Measurements from ENCODE around the gene COX11.

Gene COX11

GRCh38 chr17:54968262-54968987 is at the start of gene COX11, which contains the start of gene STXBP4:
TSS of gene COX11 (minus strand) at chr17:54968654. CDS start at chr17:54968646, 8 bp downstream.
TSS of gene STXBP4 (plus strand) at chr17:54968765. CDS start at chr17:54986220, 17,455 bp downstream.
- peak; percentile 93 for DNase-seq

- peak; percentile 10 for DNase-seq
These were observed 37.1 kb upstream of the COX11 start for GRCh38 chr17:55005520-55005919.

DNA sequence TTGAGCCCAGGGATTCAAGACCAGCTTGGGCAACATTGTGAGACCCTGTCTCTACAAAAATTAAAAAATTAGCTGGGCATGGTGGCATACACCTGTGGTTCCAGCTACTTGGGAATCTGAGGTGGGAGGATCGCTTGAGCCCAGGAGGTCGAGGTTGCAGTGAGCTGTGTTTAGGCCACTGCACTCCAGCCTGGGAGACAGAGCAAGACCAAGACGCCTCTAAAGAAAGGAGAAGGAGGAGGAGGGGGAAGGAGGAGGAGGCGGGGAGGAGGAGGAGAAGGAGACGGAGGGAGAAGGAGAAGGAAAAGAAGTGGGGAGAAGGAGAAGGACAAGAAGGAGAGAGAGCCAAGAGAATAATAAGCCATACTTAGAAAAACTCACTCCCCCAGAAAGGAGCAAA is 36.0 kb upstream of the COX11 start:
- DNase-seq = no peak

DNA sequence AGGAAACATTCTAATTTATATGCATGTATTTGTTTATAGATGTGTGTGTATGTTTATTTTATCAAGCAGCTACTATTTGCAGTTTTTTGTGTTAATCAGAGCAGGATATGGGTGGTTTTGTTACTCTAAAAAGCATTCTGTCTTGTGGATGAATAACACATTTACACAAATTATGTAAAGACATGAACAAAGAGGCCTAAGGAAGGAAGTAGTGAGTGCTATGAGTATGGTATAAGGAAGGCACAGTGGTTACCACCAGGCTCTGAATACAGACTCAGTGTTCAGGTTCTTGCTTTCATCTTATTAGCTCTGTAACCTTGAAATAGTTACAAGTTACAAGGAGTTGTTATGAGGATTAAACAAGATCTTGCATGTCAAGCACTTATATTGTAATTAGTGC is 34.0 kb upstream of the COX11 start:
- DNase-seq = no peak

GRCh38 chr17:54996441-54996840 is 28.0 kb upstream of the COX11 start:
- no peak for DNase-seq

DNA sequence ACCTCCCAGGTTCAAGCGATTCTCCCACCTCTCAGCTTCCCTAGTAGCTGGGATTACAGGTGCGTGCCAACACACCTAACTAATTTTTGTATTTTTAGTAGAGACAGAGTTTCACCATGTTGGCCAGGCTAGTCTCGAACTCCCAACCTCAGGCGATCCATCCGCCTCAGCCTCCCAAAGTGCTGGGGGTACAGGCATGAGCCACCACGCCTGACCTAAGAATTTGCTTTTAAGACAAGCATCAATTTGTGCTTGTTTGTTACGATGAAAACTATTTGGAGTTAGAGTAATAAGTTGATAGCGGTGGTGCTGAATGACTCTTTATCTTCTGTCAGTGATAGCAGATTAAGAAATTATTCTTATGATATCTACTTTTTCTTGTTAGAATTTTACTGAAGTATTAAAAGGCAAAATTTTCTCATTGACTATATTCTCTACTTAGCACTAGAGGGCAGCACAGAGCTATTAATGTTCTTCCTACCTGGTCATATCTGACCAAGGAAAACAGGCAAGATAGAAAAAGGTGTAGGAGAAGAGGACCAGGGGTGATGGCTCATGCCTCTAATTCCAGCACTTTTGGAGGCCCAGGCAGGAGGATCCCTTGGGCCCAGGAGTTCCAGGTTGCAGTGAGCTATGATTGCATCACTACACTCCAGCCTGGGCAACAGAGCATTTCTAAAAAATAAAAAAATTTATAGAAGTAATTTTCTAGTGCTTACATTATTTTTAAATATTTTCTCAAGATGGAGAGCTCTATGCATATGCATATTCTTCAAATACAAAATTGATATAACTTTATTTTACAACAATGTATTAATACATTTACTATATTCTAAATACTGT is 24.6 kb upstream of the COX11 start:
- DNase-seq = no peak

DNA sequence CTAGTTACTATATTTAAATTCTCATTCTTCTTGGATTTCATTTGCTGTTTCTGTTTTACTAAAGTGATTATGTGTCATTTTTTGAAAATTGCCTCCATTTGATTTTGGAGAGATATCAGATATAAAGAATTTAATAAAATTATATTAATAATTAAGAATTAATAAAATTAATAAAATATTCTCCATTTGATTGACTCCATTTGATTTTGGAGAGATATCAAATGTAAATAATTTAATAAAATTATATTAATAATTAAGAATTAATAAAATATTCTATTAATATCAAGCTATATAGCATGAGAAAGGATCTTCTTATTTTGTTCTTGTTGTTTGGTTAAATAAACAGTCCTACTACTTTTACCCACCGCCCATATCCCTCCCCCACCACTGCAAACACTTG is 23.1 kb upstream of the COX11 start:
- no peak for DNase-seq

DNA sequence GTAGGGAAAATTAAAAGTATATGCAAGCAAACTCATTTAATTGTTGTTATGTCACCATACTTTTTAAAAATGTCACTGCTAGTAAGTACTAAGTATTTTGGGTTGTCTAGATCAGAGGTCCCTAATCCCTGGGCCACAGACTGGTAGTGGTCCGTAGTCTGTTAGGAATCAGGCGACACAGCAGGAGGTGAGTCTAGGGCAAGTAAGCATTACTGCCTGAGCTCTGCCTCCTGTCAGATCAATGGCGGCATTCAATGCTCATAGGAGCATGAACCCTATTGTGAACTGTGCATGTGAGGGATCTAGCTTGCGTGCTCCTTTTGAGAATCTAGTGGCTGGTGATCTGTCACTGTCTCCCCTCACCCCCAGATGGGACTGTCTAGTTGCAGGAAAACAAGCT is 21.7 kb upstream of the COX11 start:
- no peak for DNase-seq

DNA sequence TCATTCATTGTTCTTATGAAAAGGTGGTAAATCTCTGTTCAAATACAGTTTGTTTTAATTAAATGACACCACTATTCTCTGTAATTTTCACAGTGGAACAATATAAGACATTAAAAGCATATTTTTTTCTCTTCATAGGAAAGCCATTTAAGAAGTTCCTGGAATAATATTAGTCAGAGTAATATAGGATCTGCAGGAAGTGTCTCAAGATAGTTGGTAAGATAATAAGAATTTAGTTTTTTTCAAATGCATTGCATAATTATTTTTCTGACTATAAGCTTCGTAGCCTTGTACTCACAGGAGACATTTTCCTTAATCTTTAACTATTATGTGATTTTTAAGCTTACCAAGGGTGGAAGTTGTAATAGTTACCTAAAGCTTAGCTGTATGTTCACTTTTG is 17.0 kb upstream of the COX11 start:
- no peak for DNase-seq

DNA sequence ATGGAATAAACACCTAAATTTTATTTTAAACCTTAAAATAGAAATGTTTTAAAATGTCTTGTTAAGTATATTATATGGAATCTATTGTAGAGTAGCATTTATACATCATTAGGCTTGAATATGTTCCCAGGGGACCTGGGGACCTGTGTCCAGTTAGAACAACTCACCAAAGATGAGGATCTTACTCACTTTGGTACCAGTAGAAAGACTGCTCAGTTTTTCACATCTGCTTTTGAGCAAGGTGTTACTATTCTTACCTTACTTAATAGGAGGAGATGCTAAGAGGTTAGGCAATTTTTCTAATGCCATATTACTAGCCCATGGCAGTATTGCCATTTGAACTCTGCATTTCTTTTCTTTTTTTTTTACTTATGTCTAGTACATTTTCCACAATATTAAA is 14.8 kb upstream of the COX11 start:
- no peak for DNase-seq

- no peak for DNase-seq
These were observed 13.9 kb upstream of the COX11 start for GRCh38 chr17:54982399-54982798.

DNA sequence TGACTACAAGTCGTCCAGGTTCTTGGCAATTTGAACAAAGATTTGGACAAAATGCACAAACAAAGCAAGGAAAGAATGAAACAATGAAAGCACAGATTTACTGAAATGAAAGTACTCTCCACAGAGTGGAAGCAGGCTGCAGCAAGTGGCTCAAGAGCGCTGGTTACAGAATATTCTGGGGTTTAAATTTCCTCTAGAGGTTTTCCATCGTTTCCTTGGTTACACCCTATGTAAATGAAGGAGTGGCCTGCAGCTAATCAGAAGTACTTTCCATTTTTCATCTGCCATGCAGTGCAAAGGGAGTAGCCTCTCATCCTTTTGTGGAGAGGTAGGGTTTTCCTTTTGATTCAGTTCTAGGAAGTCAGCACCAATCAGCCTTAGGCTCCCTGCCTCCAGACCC is 11.9 kb upstream of the COX11 start:
- no peak for DNase-seq

- DNase-seq = no peak
These were observed 11.2 kb upstream of the COX11 start for GRCh38 chr17:54979657-54980056.

DNA sequence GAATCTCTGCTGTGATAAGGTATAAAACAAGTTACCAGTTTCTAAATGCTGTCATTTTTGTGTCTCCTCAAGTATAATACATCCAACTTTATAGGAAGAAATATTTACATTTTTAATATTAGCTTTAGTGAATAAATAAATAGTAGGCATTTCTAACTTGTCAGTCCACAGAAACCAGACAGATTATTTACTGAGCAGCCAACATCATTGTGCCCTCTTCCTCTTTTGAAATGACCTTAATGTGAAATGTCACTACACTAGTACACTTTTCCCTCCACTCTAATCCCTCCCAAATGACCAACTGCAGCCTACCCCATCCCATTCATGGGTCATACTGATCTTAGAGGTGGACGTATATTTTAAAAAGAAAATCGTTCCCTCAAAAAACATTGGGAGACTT is 9.3 kb upstream of the COX11 start:
- DNase-seq = no peak

DNA sequence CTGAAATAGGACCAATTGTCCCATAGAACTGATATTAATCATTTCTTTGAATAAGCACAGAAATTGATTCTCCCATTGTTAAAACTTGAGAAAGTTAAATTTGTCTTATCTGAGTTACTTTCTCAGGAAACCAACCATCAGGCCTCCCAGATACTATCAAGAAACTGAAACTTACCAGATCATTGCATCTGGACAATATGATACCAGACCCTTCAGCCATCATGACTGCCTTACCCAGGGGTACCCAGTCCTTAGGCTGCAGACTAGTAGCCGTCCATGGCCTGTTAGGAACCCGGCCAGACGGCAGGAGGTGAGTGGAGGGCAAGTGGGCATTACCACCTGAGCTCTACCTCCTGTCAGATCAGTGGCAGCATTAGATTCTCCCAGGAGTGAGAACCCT is 7.9 kb upstream of the COX11 start:
- DNase-seq = no peak

DNA sequence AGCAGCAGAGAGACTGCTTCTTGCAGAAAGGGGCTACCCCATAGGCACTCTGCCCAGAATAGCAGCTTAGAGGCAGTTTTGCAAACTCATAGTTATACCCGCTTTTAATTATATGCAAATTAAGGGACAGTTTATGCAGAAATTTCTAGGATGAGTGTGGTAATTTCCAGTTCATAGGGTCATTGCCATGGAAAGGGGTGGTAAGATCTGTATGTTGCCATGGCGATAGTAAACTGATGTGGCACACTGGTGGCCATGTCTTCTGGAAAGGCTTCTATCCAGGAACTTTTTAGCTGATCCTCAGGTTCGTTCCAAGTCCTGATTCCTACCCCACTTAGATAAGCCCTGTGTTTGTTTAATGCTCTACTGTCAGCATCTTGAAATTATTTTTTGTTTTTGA is 6.3 kb upstream of the COX11 start:
- no peak for DNase-seq

GRCh38 chr17:54972406-54973138 is 4.1 kb upstream of the COX11 start:
- DNase-seq = no peak

DNA sequence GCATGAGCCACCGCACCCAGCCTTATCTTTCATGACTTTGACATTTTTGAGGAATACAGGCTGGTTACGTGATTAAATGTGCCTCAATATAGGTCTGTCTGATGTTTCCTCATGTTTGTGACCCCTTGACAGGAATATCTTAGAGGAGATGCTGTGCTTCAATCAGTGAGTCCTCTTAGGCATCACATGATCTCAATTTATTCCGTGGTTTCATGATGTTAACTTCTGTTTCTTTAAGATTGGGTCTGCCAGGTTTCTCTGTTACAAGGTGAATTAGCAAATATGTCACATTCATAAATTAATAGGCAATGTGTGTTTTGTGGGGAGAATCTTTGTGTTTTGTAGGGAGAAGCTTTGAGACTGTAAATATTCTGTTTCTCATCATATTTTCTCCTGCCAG is 3.4 kb upstream of the COX11 start:
- no peak for DNase-seq

DNA sequence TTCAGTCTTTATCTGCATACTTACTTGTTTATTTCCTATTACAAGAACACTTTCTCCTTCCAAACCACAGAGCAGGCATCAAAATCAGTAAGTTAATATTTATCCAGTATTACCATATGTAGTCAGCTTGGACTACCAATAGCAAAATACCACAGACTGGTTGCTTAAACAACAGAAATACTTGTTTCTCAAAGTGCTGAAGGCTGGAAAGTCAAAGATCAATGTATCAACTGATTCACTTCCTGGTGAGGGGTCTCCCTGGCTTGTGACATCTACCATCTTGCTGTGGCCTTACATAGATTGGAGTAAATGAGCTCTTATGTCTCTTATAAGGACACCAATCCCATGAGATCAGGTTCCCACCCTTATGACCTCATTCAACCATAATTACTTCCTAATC is 2.7 kb upstream of the COX11 start:
- no peak for DNase-seq

DNA sequence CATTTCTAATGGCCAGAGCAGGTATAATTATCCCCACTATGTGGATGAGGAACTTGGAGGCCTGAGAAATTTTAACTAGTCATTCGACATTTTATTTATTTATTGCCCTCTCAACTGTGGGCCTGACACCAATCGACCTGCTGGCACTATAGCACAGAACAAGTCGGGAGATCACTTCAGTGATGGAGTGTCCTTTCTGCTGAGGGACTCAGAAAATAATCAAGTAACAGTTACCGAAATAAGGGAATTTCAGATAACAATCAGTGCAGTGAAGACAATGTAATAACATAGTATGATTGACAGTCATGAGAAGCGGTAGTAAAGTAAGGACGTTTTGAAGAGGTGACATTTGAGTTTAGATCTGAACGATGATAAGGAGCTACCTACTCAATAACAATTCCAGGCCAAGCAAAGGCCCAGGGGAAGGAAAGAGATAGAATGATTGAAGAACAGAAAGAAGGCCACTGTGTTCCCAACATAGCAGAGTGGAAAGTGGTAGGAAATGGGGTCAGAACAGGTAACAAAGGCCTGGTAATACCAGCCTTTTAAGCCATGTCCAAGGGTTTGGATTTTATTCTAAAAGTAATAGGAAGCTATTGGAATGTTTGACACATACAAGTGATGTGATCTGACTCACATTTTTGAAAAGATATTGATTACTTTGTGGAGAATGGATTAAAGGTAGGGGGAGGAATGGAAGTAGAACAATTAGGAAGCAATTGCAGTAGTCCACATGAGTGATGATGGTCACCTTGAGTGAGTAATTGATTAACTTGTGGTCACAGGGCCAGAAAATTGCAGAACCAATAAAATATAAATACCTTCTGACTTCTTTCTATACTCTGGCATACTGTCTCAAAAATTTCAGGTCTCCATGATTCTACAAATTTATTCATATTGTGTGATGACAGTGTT is 1.5 kb upstream of the COX11 start:
- no peak for DNase-seq

DNA sequence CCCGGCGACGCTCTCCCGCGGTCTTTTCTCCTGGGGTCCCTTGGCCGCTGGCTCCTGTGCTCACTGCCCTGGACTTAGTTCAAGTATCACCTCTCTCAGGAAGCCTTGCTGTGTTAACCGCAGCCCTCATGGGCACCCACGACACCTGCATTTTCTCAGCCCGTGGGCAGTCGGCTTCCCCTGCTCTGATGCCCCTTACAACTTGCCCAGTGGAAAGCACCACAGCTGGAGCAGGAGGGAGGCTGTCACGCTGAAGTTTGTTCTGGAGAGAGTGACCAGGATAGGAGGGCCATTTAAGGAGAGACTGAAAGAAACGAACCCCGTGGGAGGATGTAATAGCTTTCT is 506 bp upstream of the COX11 start:
- no peak for DNase-seq

DNA sequence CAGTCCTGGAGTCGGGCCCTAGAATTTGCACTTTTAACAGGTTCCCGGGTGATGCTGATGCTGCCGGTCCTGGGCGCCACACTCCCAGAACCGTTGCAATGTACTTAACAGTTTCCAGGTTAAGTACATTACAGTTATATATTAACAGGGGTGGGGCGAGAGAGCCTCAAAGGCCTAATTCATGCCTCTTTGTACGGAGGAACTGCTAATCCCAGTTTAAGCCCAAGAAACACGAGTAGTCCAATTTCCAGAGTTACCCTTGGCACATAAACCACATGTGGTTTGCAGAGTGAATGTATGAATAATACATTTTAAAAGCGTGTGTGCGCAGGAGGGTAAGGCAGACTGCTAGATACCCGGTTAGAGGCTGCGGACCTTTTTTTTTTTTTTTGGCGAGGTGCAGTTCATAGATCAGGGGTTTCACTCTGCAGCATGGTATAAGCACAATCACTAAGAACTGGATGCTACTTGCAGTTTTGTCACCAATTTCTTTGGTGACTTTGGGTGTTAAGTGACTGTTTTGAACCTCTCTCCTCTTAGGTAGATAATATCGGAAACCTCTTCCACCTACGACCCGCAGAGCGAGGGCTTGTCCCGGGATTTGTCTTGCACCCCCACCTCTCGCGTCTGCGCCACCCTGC is 713 bp downstream of the COX11 start:
- peak; percentile 40 for DNase-seq
